NT2/D1 (cell line): Measurements from ENCODE around the gene PTPN1.

Source experiments
- YY1 ChIP-seq: IDR thresholded peaks from 2 replicates; pipeline ENCODE4 v1.6.1; 2011; ENCODE audit not compliant: insufficient read length, insufficient read depth
- ZNF274 ChIP-seq: IDR thresholded peaks from 2 replicates; pipeline ENCODE4 v1.6.1; 2011; ENCODE audit warnings: mild to moderate bottlenecking, low read depth, low read length

DNA sequence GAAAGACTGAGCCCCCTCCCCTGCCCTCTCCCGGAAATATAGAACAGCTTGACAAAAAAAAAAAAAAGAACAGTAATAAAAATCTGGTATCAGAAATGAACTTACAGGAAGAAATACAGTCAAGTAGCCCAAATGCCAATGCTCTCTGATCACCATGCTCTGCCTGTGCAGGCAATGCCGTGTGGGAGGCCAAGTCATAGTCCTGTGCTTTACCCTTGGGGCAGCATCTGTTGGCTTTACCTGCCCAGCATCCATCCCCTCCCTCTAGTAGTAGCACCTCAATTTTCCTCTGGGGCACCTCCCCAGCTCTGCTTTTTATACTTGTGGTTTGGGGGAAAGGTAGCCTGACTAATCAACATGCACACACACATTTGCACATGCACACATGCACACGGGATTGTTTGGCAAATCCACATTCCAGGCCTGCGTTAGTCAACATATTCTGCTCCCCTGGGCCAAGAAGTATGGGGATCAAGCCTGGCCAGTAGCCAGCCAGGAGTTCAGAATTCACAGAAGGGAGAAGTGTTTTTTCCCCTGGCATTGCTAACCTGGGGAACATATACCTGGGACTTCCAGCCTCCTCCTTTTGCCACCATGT is 111.0 kb downstream of the PTPN1 start:
- TF ChIP-seq YY1, result no peak
- no peak for TF ChIP-seq ZNF274
